Hepatocyte (in vitro differentiated cells): ENCODE measurements around the gene STAC2.
A peak's percentile ranks its signal among the peaks of the same experiment; 100 is the strongest.

Source experiments
- CTCF ChIP-seq: fragments of 200-600 bp; sonication (generic); IDR thresholded peaks from 2 replicates; pipeline ENCODE4 v1.5.1; 2016; ENCODE audit warnings: antibody characterized with exemption, mild to moderate bottlenecking; ENCODE audit not compliant: poor library complexity
- EZH2 ChIP-seq: fragments of 200-600 bp; sonication (generic); IDR thresholded peaks from 2 replicates; pipeline ENCODE4 v1.6.1; 2016; ENCODE audit warnings: antibody characterized with exemption, mild to moderate bottlenecking, borderline replicate concordance
- EZH2phosphoT487 ChIP-seq: fragments of 200-600 bp; sonication (generic); IDR thresholded peaks from one replicate; pipeline ENCODE4 v1.6.1; 2018; ENCODE audit warnings: antibody characterized with exemption, mild to moderate bottlenecking, low read depth, moderate library complexity; ENCODE audit not compliant: unreplicated experiment, severe bottlenecking

GRCh38 chr17:39224778-39225307 is 902 bp downstream of the STAC2 start:
- no peak for TF ChIP-seq CTCF
- TF ChIP-seq EZH2phosphoT487: peak; percentile 73
- peak; percentile 62 for TF ChIP-seq EZH2
